HG03196 (cell line): ENCODE measurements around the gene RESP18.

Experiments used
- ATAC-seq: cut with Tn5 transposase; IDR thresholded peaks from one replicate; pipeline ENCODE4 v1.9.1; 2021; ENCODE audit not compliant: unreplicated experiment

The RESP18 gene

GRCh38 chr2:219278655-219279150 is 53.8 kb downstream of the RESP18 start:
- ATAC-seq: no peak

- peak; percentile 34 for ATAC-seq
These were observed 54.6 kb downstream of the RESP18 start for GRCh38 chr2:219277703-219278654.
